Neural cell (in vitro differentiated cells): ENCODE measurements around the gene DBX2. TPM values are rescaled to one million over a fixed set of nuclear protein-coding genes. Genes with fewer than 3 reads are reported as not detected.
"Not testable (repeated sequence)": the region's sequence is repeated elsewhere in the genome, so short reads cannot be mapped to it uniquely, and the experiment has no call there.

Experiments
- H2AFZ ChIP-seq: fragments of 200-600, 300-800 bp; sonication (generic), shearing (Covaris generic); 2 replicates; pipeline ENCODE4 v1.6.0; 2014; ENCODE audit warnings: low read depth, mild to moderate bottlenecking, antibody characterized with exemption, low read length, moderate library complexity
- H3F3A ChIP-seq: fragments of 200-600 bp; shearing (Covaris generic); 2 replicates; pipeline ENCODE4 v1.6.1; 2016; ENCODE audit warnings: mild to moderate bottlenecking, moderate library complexity, mixed read lengths, antibody characterized with exemption, low read length; ENCODE audit not compliant: insufficient read depth, poor library complexity, severe bottlenecking
- H3K27ac ChIP-seq: fragments of 200-600, 300-800 bp; sonication (generic), shearing (Covaris generic); 2 replicates; pipeline ENCODE4 v1.5.1; 2014; ENCODE audit warnings: mild to moderate bottlenecking, low read length, moderate library complexity
- H3K27me3 ChIP-seq: fragments of 300-800, 200-600 bp; sonication (generic), shearing (Covaris generic); 2 replicates; pipeline ENCODE4 v1.6.0; 2014; ENCODE audit warnings: mild to moderate bottlenecking, low read depth, low read length, moderate library complexity; ENCODE audit not compliant: insufficient read depth
- H3K36me3 ChIP-seq: fragments of 300-800, 200-600 bp; sonication (generic), shearing (Covaris generic); 2 replicates; pipeline ENCODE4 v1.5.1; 2014; ENCODE audit warnings: mild to moderate bottlenecking, antibody characterized with exemption, low read length, moderate library complexity; ENCODE audit not compliant: insufficient read depth
- H3K4me2 ChIP-seq: fragments of 300-800, 200-600 bp; sonication (generic), shearing (Covaris generic); 2 replicates; pipeline ENCODE4 v1.6.0; 2014; ENCODE audit warnings: mild to moderate bottlenecking, low read length
- H3K4me3 ChIP-seq: fragments of 300-800, 200-600 bp; sonication (generic), shearing (Covaris generic); 2 replicates; pipeline ENCODE4 v1.5.1; 2014; ENCODE audit warnings: mild to moderate bottlenecking, low read length, moderate library complexity
- H3K79me2 ChIP-seq: fragments of 200-600 bp; shearing (Covaris generic); replicated peaks from 2 replicates; pipeline ENCODE4 v1.6.0; 2014; ENCODE audit warnings: mild to moderate bottlenecking, low read length, moderate library complexity; ENCODE audit not compliant: insufficient read depth
- H3K9ac ChIP-seq: fragments of 300-800, 200-600 bp; sonication (generic), shearing (Covaris generic); 2 replicates; pipeline ENCODE4 v1.6.1; 2016; ENCODE audit warnings: mild to moderate bottlenecking, low read length, mixed read lengths
- H3K9me2 ChIP-seq: fragments of 200-600 bp; shearing (Covaris generic); 2 replicates; pipeline ENCODE4 v1.6.1; 2016; ENCODE audit warnings: mild to moderate bottlenecking, low read length, mixed read lengths; ENCODE audit not compliant: insufficient read depth
- H3K9me3 ChIP-seq: fragments of 200-600, 300-800 bp; sonication (generic), shearing (Covaris generic); 2 replicates; pipeline ENCODE4 v1.6.1; 2016; ENCODE audit warnings: mild to moderate bottlenecking, mixed run types, low read length, moderate library complexity, mixed read lengths
- H4K20me1 ChIP-seq: fragments of 200-600 bp; shearing (Covaris generic); 2 replicates; pipeline ENCODE4 v1.6.1; 2016; ENCODE audit warnings: mild to moderate bottlenecking, mixed run types; ENCODE audit not compliant: insufficient read depth
- CTCF ChIP-seq: fragments of 450-650 bp; IDR thresholded peaks from 2 replicates; pipeline ENCODE4 v1.5.1; 2014; ENCODE audit warnings: antibody characterized with exemption, mild to moderate bottlenecking, moderate library complexity; ENCODE audit not compliant: poor library complexity, severe bottlenecking
- EP300 ChIP-seq: fragments of 450-650 bp; conservative IDR thresholded peaks from 2 replicates; pipeline ENCODE4 v1.6.1; 2014; ENCODE audit warnings: antibody characterized with exemption, mild to moderate bottlenecking, moderate library complexity; ENCODE audit not compliant: poor library complexity, severe bottlenecking
- EZH2 ChIP-seq: fragments of 200-600, 300-800 bp; shearing (Covaris generic), sonication (generic); IDR thresholded peaks from 2 replicates; pipeline ENCODE4 v1.6.1; 2014; ENCODE audit warnings: antibody characterized with exemption, low read length, borderline replicate concordance, mild to moderate bottlenecking; ENCODE audit not compliant: insufficient read depth, poor library complexity, severe bottlenecking
- MXI1 ChIP-seq: fragments of 450-650 bp; conservative IDR thresholded peaks from 2 replicates; pipeline ENCODE4 v1.6.1; 2014; ENCODE audit warnings: antibody characterized with exemption, mild to moderate bottlenecking; ENCODE audit not compliant: poor library complexity, severe bottlenecking
- POLR2AphosphoS5 ChIP-seq: IDR thresholded peaks from 2 replicates; pipeline ENCODE4 v1.6.1; 2012
- RAD21 ChIP-seq: fragments of 450-650 bp; conservative IDR thresholded peaks from 2 replicates; pipeline ENCODE4 v1.6.1; 2014; ENCODE audit warnings: antibody characterized with exemption, mild to moderate bottlenecking, moderate library complexity
- REST ChIP-seq: IDR thresholded peaks from 2 replicates; pipeline ENCODE4 v1.6.1; 2012; ENCODE audit warnings: borderline replicate concordance
- SMC3 ChIP-seq: fragments of 450-650 bp; conservative IDR thresholded peaks from 2 replicates; pipeline ENCODE4 v1.6.1; 2014; ENCODE audit warnings: antibody characterized with exemption, mild to moderate bottlenecking, moderate library complexity; ENCODE audit not compliant: poor library complexity
- TAF1 ChIP-seq: IDR thresholded peaks from 2 replicates; pipeline ENCODE4 v1.6.1; 2012; ENCODE audit warnings: low read depth
- polyA minus RNA-seq: library from RNA; depleted of rRNA, polyadenylated mRNA; stranded (reverse); fragments of >200 nt; gene quantifications from 2 replicates; pipeline ENCODE4 v1.2.3, GENCODE V29; 2014
- polyA plus RNA-seq: library from polyadenylated mRNA; depleted of rRNA; stranded (reverse); fragments of >200 nt; gene quantifications from 2 replicates; pipeline ENCODE4 v1.2.3, GENCODE V29; 2014

Gene DBX2
- 0.07 and 0.22 TPM in 2 replicates for polyA plus RNA-seq
- polyA minus RNA-seq, result 0.24 TPM in 1 of 2 replicates, not detected in the other

- Histone ChIP-seq H3K79me2 (no peaks in the 10 kb centered on the region), H2AFZ (peak within 1 kb of the TSS; percentile 29), H3K27me3 (peaks cover 44% of the 10 kb centered on the region), H3K4me2 (peak within 1 kb of the TSS; percentile 69), H3K27ac (no peak within 1 kb of the TSS), H3K9me2 (no peaks in the 10 kb centered on the region), H3K4me3 (peak within 1 kb of the TSS; percentile 70), H3F3A (no peaks in the 10 kb centered on the region), H3K9me3 (no peaks in the 10 kb centered on the region), H3K9ac (peak within 1 kb of the TSS; percentile 51), H4K20me1 (no peaks in the 10 kb centered on the region), H3K36me3 (no peaks in the 10 kb centered on the region)
- TF ChIP-seq POLR2AphosphoS5 (no peak), REST (no peak), EZH2 (no peak), RAD21 (no peak), TAF1 (no peak)
Measured at GRCh38 chr12:45050751-45051571, at the start of gene DBX2. TSS of gene DBX2 (minus strand) at chr12:45051099. CDS start at chr12:45050927, 172 bp downstream.

- Histone ChIP-seq H3F3A (no peaks in the 10 kb centered on the region), H3K9ac (no peak overlapping the region), H2AFZ (no peak overlapping the region), H3K79me2 (no peaks in the 10 kb centered on the region), H3K36me3 (no peaks in the 10 kb centered on the region), H3K4me3 (no peak overlapping the region), H3K27me3 (no peaks in the 10 kb centered on the region), H4K20me1 (no peaks in the 10 kb centered on the region), H3K9me3 (no peaks in the 10 kb centered on the region), H3K27ac (no peak overlapping the region), H3K4me2 (no peak overlapping the region), H3K9me2 (no peaks in the 10 kb centered on the region)
- no peak for TF ChIP-seq EZH2
- no peak for TF ChIP-seq RAD21
- no peak for TF ChIP-seq EP300
- TF ChIP-seq REST, result no peak
- no peak for TF ChIP-seq POLR2AphosphoS5
- no peak for TF ChIP-seq MXI1
- TF ChIP-seq SMC3, result no peak
- TF ChIP-seq TAF1, result no peak
- TF ChIP-seq CTCF, result no peak
Measured at GRCh38 chr12:45098766-45099165, 47.9 kb upstream of the DBX2 start.

- not testable (repeated sequence) for H3K9ac ChIP-seq, H3K27ac ChIP-seq, H4K20me1 ChIP-seq, H2AFZ ChIP-seq, H3F3A ChIP-seq, H3K4me3 ChIP-seq, H3K36me3 ChIP-seq, H3K4me2 ChIP-seq, H3K79me2 ChIP-seq, H3K9me3 ChIP-seq, H3K9me2 ChIP-seq, H3K27me3 ChIP-seq
Measured at GRCh38 chr12:45095417-45095816, 44.5 kb upstream of the DBX2 start.
